ENCODE results near the gene LY6G5C. TPM values are rescaled to one million over a fixed set of nuclear protein-coding genes. Genes with fewer than 3 reads are reported as not detected.

The LY6G5C gene
- total and polyA plus RNA-seq, 9 of the 15 experiments (the other 6 are each of a cell fraction or from before 2014, with no cell fraction given): 0.10 to 0.67 (median 0.46) TPM; not detected in 4

DNA sequence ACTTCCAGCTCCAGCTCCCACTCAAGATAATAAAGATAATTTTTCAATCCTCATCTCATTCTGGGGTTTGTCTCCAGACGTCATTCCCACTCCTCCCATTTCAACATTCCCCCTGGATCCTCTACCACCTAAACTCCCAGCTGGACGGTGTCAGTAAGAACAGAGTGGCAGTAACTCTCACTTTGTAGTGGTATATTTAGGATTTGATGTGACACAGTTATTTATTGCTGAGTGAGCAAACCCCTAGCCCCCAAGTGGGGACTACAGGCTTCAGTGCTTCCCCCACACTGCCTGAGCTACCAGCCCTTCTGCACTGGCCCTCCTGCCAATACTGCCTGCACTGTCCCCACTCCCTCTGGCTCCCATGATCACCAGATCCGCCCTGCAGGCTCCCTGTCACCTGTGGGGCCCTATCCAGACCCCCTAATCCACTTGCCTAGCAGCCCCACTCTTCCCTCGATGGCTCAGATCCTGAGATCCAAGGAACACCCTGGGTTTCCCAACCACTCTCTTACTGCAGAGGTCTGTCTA lies 22.6 kb downstream of the LY6G5C start (continued):
- TF ChIP-seq, protein P1, sequence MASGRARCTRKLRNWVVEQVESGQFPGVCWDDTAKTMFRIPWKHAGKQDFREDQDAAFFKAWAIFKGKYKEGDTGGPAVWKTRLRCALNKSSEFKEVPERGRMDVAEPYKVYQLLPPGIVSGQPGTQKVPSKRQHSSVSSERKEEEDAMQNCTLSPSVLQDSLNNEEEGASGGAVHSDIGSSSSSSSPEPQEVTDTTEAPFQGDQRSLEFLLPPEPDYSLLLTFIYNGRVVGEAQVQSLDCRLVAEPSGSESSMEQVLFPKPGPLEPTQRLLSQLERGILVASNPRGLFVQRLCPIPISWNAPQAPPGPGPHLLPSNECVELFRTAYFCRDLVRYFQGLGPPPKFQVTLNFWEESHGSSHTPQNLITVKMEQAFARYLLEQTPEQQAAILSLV (tag; IDR thresholded peaks at IDR 0.05): no peak
- TF ChIP-seq ZBTB12 (CRISPR knock-in tag; IDR thresholded peaks at IDR 0.05): no peak
- no peak for TF ChIP-seq ASH1L (IDR thresholded peaks at IDR 0.05; ENCODE audit: borderline replicate concordance, low read depth, partially characterized antibody)
- TF ChIP-seq MTA3 (IDR thresholded peaks at IDR 0.05; ENCODE audit: borderline replicate concordance): no peak
- no peak for TF ChIP-seq ZNF408 (CRISPR knock-in tag; IDR thresholded peaks at IDR 0.05; ENCODE audit: low read depth)
- peak; percentile 65 for TF ChIP-seq MAFK (IDR thresholded peaks at IDR 0.05; ENCODE audit: low read length)
- TF ChIP-seq JUN (IDR thresholded peaks at IDR 0.05; ENCODE audit: borderline replicate concordance, low read depth, low read length): no peak
- no peak for TF ChIP-seq JUN (CRISPR knock-in tag; IDR thresholded peaks at IDR 0.05; ENCODE audit: borderline replicate concordance)
- no peak for TF ChIP-seq SAP30 (IDR thresholded peaks at IDR 0.05; ENCODE audit: borderline replicate concordance, insufficient read depth, low read depth, low read length, poor library complexity, severe bottlenecking)
- TF ChIP-seq SRF (CRISPR knock-in tag; IDR thresholded peaks at IDR 0.05): no peak
- TF ChIP-seq, protein P2, sequence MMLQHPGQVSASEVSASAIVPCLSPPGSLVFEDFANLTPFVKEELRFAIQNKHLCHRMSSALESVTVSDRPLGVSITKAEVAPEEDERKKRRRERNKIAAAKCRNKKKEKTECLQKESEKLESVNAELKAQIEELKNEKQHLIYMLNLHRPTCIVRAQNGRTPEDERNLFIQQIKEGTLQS (IDR thresholded peaks at IDR 0.05): no peak
- TF ChIP-seq, protein P2 (CRISPR knock-in tag; conservative IDR thresholded peaks at IDR 0.05): no peak
- TF ChIP-seq NCOA1 (IDR thresholded peaks at IDR 0.05; ENCODE audit: low read depth): no peak
- TF ChIP-seq, protein P3, sequence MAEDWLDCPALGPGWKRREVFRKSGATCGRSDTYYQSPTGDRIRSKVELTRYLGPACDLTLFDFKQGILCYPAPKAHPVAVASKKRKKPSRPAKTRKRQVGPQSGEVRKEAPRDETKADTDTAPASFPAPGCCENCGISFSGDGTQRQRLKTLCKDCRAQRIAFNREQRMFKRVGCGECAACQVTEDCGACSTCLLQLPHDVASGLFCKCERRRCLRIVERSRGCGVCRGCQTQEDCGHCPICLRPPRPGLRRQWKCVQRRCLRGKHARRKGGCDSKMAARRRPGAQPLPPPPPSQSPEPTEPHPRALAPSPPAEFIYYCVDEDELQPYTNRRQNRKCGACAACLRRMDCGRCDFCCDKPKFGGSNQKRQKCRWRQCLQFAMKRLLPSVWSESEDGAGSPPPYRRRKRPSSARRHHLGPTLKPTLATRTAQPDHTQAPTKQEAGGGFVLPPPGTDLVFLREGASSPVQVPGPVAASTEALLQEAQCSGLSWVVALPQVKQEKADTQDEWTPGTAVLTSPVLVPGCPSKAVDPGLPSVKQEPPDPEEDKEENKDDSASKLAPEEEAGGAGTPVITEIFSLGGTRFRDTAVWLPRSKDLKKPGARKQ (CRISPR knock-in tag; IDR thresholded peaks at IDR 0.05): no peak
- TF ChIP-seq NELFE (IDR thresholded peaks at IDR 0.05; ENCODE audit: insufficient read depth, insufficient read length): no peak
- TF ChIP-seq, protein P4, sequence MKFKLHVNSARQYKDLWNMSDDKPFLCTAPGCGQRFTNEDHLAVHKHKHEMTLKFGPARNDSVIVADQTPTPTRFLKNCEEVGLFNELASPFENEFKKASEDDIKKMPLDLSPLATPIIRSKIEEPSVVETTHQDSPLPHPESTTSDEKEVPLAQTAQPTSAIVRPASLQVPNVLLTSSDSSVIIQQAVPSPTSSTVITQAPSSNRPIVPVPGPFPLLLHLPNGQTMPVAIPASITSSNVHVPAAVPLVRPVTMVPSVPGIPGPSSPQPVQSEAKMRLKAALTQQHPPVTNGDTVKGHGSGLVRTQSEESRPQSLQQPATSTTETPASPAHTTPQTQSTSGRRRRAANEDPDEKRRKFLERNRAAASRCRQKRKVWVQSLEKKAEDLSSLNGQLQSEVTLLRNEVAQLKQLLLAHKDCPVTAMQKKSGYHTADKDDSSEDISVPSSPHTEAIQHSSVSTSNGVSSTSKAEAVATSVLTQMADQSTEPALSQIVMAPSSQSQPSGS (CRISPR knock-in tag; IDR thresholded peaks at IDR 0.05): no peak
- TF ChIP-seq ZNF444 (CRISPR knock-in tag; IDR thresholded peaks at IDR 0.05): no peak
- TF ChIP-seq, protein P5, sequence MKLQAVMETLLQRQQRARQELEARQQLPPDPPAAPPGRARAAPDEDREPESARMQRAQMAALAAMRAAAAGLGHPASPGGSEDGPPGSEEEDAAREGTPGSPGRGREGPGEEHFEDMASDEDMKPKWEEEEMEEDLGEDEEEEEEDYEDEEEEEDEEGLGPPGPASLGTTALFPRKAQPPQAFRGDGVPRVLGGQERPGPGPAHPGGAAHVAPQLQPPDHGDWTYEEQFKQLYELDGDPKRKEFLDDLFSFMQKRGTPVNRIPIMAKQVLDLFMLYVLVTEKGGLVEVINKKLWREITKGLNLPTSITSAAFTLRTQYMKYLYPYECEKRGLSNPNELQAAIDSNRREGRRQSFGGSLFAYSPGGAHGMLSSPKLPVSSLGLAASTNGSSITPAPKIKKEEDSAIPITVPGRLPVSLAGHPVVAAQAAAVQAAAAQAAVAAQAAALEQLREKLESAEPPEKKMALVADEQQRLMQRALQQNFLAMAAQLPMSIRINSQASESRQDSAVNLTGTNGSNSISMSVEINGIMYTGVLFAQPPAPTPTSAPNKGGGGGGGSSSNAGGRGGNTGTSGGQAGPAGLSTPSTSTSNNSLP (IDR thresholded peaks at IDR 0.05; ENCODE audit: borderline replicate concordance, low read depth, low read length): no peak
- TF ChIP-seq, protein P6, sequence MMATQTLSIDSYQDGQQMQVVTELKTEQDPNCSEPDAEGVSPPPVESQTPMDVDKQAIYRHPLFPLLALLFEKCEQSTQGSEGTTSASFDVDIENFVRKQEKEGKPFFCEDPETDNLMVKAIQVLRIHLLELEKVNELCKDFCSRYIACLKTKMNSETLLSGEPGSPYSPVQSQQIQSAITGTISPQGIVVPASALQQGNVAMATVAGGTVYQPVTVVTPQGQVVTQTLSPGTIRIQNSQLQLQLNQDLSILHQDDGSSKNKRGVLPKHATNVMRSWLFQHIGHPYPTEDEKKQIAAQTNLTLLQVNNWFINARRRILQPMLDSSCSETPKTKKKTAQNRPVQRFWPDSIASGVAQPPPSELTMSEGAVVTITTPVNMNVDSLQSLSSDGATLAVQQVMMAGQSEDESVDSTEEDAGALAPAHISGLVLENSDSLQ (IDR thresholded peaks at IDR 0.05): no peak
